NCI-H1436 treated with DMSO at 0.1 percent for 48 hours (cell line): Measurements from ENCODE around the gene MAD1L1.
"Not testable (repeated sequence)": the region's sequence is repeated elsewhere in the genome, so short reads cannot be mapped to it uniquely, and the experiment has no call there.

Source experiments
- DNase-seq: peaks from one replicate; lab custom pipeline; 2025; lab: John Stamatoyannopoulos, UW

MAD1L1 gene

GRCh38 chr7:1863091-1863900 is 369.4 kb downstream of the MAD1L1 start:
- no peak for DNase-seq

GRCh38 chr7:1862560-1862959 is 370.2 kb downstream of the MAD1L1 start:
- no peak for DNase-seq

GRCh38 chr7:1861799-1862458 is 370.8 kb downstream of the MAD1L1 start:
- DNase-seq, result no peak

- not testable (repeated sequence) for DNase-seq
Measured at GRCh38 chr7:1860881-1861798, 371.6 kb downstream of the MAD1L1 start.

GRCh38 chr7:1859266-1860035 is 373.3 kb downstream of the MAD1L1 start:
- DNase-seq, result no peak

GRCh38 chr7:1858435-1859265 is 374.1 kb downstream of the MAD1L1 start:
- no peak for DNase-seq

- DNase-seq, result no peak
Measured at GRCh38 chr7:1857487-1858421, 375.0 kb downstream of the MAD1L1 start.

- no peak for DNase-seq
Measured at GRCh38 chr7:1856888-1857441, 375.8 kb downstream of the MAD1L1 start.

- DNase-seq, result no peak
Measured at GRCh38 chr7:1856161-1856887, 376.4 kb downstream of the MAD1L1 start.

GRCh38 chr7:1855725-1856160 is 377.0 kb downstream of the MAD1L1 start:
- no peak for DNase-seq

GRCh38 chr7:1854866-1855724 is 377.6 kb downstream of the MAD1L1 start:
- DNase-seq, result no peak

GRCh38 chr7:1853986-1854865 is 378.5 kb downstream of the MAD1L1 start:
- DNase-seq, result no peak

GRCh38 chr7:1853431-1853985 is 379.2 kb downstream of the MAD1L1 start:
- no peak for DNase-seq

GRCh38 chr7:1852517-1853430 is 380.0 kb downstream of the MAD1L1 start:
- DNase-seq, result no peak
